Upper lobe of right lung (tissue), 1 donor: ENCODE results near the gene GP9. TPM values are rescaled to one million over a fixed set of nuclear protein-coding genes. Genes with fewer than 3 reads are reported as not detected.

Experiments
- ATAC-seq: fragments of 200-7000 bp; cut with Tn5 transposase; one replicate; pipeline ENCODE4 v1.9.1; 2020; ENCODE audit warnings: mild to moderate bottlenecking, moderate library complexity
- DNase-seq: peaks from one replicate; pipeline ENCODE4 v3.0.0-alpha.2; 2020
- H3K27ac ChIP-seq: fragments of 200-600 bp; one replicate; pipeline ENCODE4 v1.8.0; 2022
- H3K27me3 ChIP-seq: fragments of 200-600 bp; one replicate; pipeline ENCODE4 v1.8.0; 2022; ENCODE audit warnings: mild to moderate bottlenecking
- H3K36me3 ChIP-seq: fragments of 200-600 bp; one replicate; pipeline ENCODE4 v1.8.0; 2022
- H3K4me1 ChIP-seq: fragments of 200-600 bp; one replicate; pipeline ENCODE4 v1.8.0; 2022
- H3K4me3 ChIP-seq: fragments of 200-600 bp; one replicate; pipeline ENCODE4 v1.8.0; 2022; ENCODE audit warnings: mild to moderate bottlenecking
- H3K9me3 ChIP-seq: fragments of 200-600 bp; one replicate; pipeline ENCODE4 v1.8.0; 2022
- CTCF ChIP-seq: fragments of 200-600 bp; IDR thresholded peaks from one replicate; pipeline ENCODE4 v1.8.0; 2022; ENCODE audit warnings: antibody characterized with exemption
- intact Hi-C: fragments of 100-400 bp; cut with DNase I; formaldehyde crosslinking; loops from one replicate; pipeline ENCODE4 v1.11.0; 2022
- total RNA-seq: library from RNA; stranded (reverse); fragmentation: NEBNext Ultra II Directional; extraction: Animal tissue kit (Norgen Biotek cat#: 25700); gene quantifications from one replicate; pipeline ENCODE4 v1.2.1, GENCODE V29; 2021
- donor health status: DM: no; HTN: yes; CAD: no; lungs with severe emphysema.

Gene GP9
- total RNA-seq, 1 donor from 2014 or later, result 1.2 TPM

GRCh38 chr3:129101370-129102138 is 41.0 kb downstream of the GP9 start:
- ATAC-seq (no peak), DNase-seq (no peak)
- H3K27me3 ChIP-seq, result no peaks in the 10 kb centered on the region
- intact Hi-C loops, result no loop called here
- H3K27ac ChIP-seq, result no peak overlapping the region
- H3K36me3 ChIP-seq, result peaks cover 5% of the 10 kb centered on the region
- H3K9me3 ChIP-seq, result no peaks in the 10 kb centered on the region
- peaks cover 4% of the 10 kb centered on the region for H3K4me1 ChIP-seq
- TF ChIP-seq CTCF, result no peak
- no peak overlapping the region for H3K4me3 ChIP-seq

GRCh38 chr3:129103296-129103695 is 42.7 kb downstream of the GP9 start:
- no peak overlapping the region for H3K27ac ChIP-seq
- TF ChIP-seq CTCF, result no peak
- H3K36me3 ChIP-seq, result peaks cover 12% of the 10 kb centered on the region
- DNase-seq (no peak), ATAC-seq (no peak)
- H3K4me1 ChIP-seq, result peaks cover 7% of the 10 kb centered on the region
- no peaks in the 10 kb centered on the region for H3K27me3 ChIP-seq
- H3K4me3 ChIP-seq, result no peak overlapping the region
- no peaks in the 10 kb centered on the region for H3K9me3 ChIP-seq
- intact Hi-C loops, result no loop called here

GRCh38 chr3:129104051-129104450 is 43.5 kb downstream of the GP9 start:
- no peak for DNase-seq
- H3K9me3 ChIP-seq, result no peaks in the 10 kb centered on the region
- no peaks in the 10 kb centered on the region for H3K27me3 ChIP-seq
- no peak for TF ChIP-seq CTCF
- no peak overlapping the region for H3K4me3 ChIP-seq
- H3K27ac ChIP-seq, result no peak overlapping the region
- peaks cover 7% of the 10 kb centered on the region for H3K4me1 ChIP-seq
- no peak for ATAC-seq
- peaks cover 12% of the 10 kb centered on the region for H3K36me3 ChIP-seq
- intact Hi-C loops, result no loop called here

GRCh38 chr3:129104498-129105079 is 44.0 kb downstream of the GP9 start:
- intact Hi-C loops, result no loop called here
- Histone ChIP-seq H3K9me3 (no peaks in the 10 kb centered on the region), H3K27ac (no peak overlapping the region), H3K27me3 (no peaks in the 10 kb centered on the region), H3K4me3 (no peak overlapping the region), H3K4me1 (peaks cover 7% of the 10 kb centered on the region), H3K36me3 (peaks cover 16% of the 10 kb centered on the region)
- no peak for ATAC-seq
- DNase-seq, result no peak
- TF ChIP-seq CTCF, result no peak

GRCh38 chr3:129105862-129106261 is 45.3 kb downstream of the GP9 start:
- no peak overlapping the region for H3K27ac ChIP-seq
- DNase-seq (no peak), ATAC-seq (no peak)
- H3K4me1 ChIP-seq, result peaks cover 7% of the 10 kb centered on the region
- intact Hi-C loops, result no loop called here
- H3K36me3 ChIP-seq, result peaks cover 23% of the 10 kb centered on the region
- H3K27me3 ChIP-seq, result no peaks in the 10 kb centered on the region
- TF ChIP-seq CTCF, result no peak
- H3K4me3 ChIP-seq, result no peak overlapping the region
- no peaks in the 10 kb centered on the region for H3K9me3 ChIP-seq
